A549 (cell line): ENCODE results near the gene CD48. TPM values are rescaled to one million over a fixed set of nuclear protein-coding genes. Genes with fewer than 3 reads are reported as not detected.

ENCODE experiments used
- ATAC-seq, 2 experiments: fragments of 200-7000 bp in 1 of 2; fragments of >200 bp in 1 of 2; cut with Nextera tagmentation in 1 of 2; cut with Tn5 transposase in 1 of 2; 3 replicates each; pipeline versions ENCODE4 v1.8.0 to v1.9.1; 2018 to 2020; ENCODE audit warnings: mild to moderate bottlenecking in 1 of 2, moderate library complexity in 1 of 2
- CTCF ChIA-PET: fragments of 300-600 bp; sonication (Branson Sonifier 250); formaldehyde crosslinking; extraction: SDS; loops from one replicate; lab custom pipeline; 2021; ENCODE audit warnings: antibody characterized with exemption, inconsistent platforms; lab: Yijun Ruan, JAX
- POLR2A ChIA-PET: fragments of 350-600 bp; formaldehyde crosslinking; extraction: SDS; loops from one replicate; lab custom pipeline; 2021; ENCODE audit warnings: antibody characterized with exemption, inconsistent platforms; lab: Yijun Ruan, JAX
- DNase-seq, 2 experiments: peaks; one replicate each; pipeline versions ENCODE4 v3.0.0 to v3.0.0-alpha.2; 2011 to 2016; ENCODE audit warnings: low read depth in 1 of 2, low spot score in 1 of 2
- FAIRE-seq: peaks from 2 replicates; lab custom pipeline; 2011; peaks lifted over from hg19 to GRCh38; lab: Jason Lieb, UNC
- H3K27ac ChIP-seq, 2 experiments: fragments of >200 bp; sonication (Bioruptor Twin); formaldehyde crosslinking; 3 replicates each; pipeline ENCODE4 v1.5.1; 2016 to 2017
- H3K4me1 ChIP-seq: fragments of >200 bp; sonication (Bioruptor Twin); formaldehyde crosslinking; 3 replicates; pipeline ENCODE4 v1.6.1; 2016
- H3K4me2 ChIP-seq: fragments of >200 bp; sonication (Bioruptor Twin); formaldehyde crosslinking; 3 replicates; pipeline ENCODE4 v1.6.1; 2016
- H3K4me3 ChIP-seq: fragments of >200 bp; sonication (Bioruptor Twin); formaldehyde crosslinking; 3 replicates; pipeline ENCODE4 v1.5.1; 2016
- H3K9me3 ChIP-seq: fragments of >200 bp; sonication (Bioruptor Twin); formaldehyde crosslinking; 3 replicates; pipeline ENCODE4 v1.6.1; 2016
- CBX8 ChIP-seq: fragments of 200-600 bp; sonication (generic); IDR thresholded peaks from 2 replicates; pipeline ENCODE4 v1.6.1; 2016
- CHD2 ChIP-seq: fragments of 150-350 bp; IDR thresholded peaks from 2 replicates; pipeline ENCODE4 v1.6.1; 2014; ENCODE audit warnings: low read length; ENCODE audit not compliant: partially characterized antibody
- CHD4 ChIP-seq: fragments of 200-600 bp; sonication (generic); IDR thresholded peaks from 2 replicates; pipeline ENCODE4 v1.6.1; 2016; ENCODE audit warnings: antibody characterized with exemption, mild to moderate bottlenecking, borderline replicate concordance
- CTCF ChIP-seq: fragments of >200 bp; sonication (Bioruptor Twin); formaldehyde crosslinking; IDR thresholded peaks from 3 replicates; pipeline ENCODE4 v1.5.1; 2016
- EHF ChIP-seq: fragments of 250-450 bp; sonication (Bioruptor Pico); IDR thresholded peaks from 2 replicates; pipeline ENCODE4 v1.5.0; 2020; ENCODE audit warnings: mild to moderate bottlenecking
- EHMT2 ChIP-seq: fragments of 200-600 bp; sonication (generic); IDR thresholded peaks from 2 replicates; pipeline ENCODE4 v1.6.1; 2016; ENCODE audit warnings: antibody characterized with exemption, low read depth, mild to moderate bottlenecking, moderate library complexity
- FOSB ChIP-seq: fragments of 250-450 bp; sonication (Bioruptor Pico); IDR thresholded peaks from 2 replicates; pipeline ENCODE4 v1.5.0; 2020; ENCODE audit warnings: mild to moderate bottlenecking, moderate library complexity
- HEYL ChIP-seq: fragments of 250-450 bp; sonication (Bioruptor Pico); IDR thresholded peaks from 2 replicates; pipeline ENCODE4 v1.8.0; 2021; ENCODE audit warnings: mild to moderate bottlenecking, moderate library complexity
- HOXB13 ChIP-seq: fragments of 250-450 bp; sonication (Bioruptor Pico); IDR thresholded peaks from 2 replicates; pipeline ENCODE4 v1.5.0; 2020; ENCODE audit warnings: low read depth, mild to moderate bottlenecking, moderate library complexity
- HOXB5 ChIP-seq: fragments of 250-450 bp; sonication (Bioruptor Pico); IDR thresholded peaks from 2 replicates; pipeline ENCODE4 v1.5.0; 2020; ENCODE audit warnings: mild to moderate bottlenecking, moderate library complexity
- MAFK ChIP-seq: fragments of 450-650 bp; IDR thresholded peaks from 2 replicates; pipeline ENCODE4 v1.6.1; 2014; ENCODE audit not compliant: partially characterized antibody
- MAX ChIP-seq: IDR thresholded peaks from 2 replicates; pipeline ENCODE4 v1.6.1; 2012
- MYC ChIP-seq: IDR thresholded peaks from 2 replicates; pipeline ENCODE4 v1.6.1; 2012; ENCODE audit warnings: mild to moderate bottlenecking, inconsistent platforms, low read length, improper control_type of control experiment, borderline replicate concordance
- NFE2L2 ChIP-seq: fragments of 150-350 bp; conservative IDR thresholded peaks from 2 replicates; pipeline ENCODE4 v1.6.1; 2014; ENCODE audit warnings: low read length
- NPAS2 ChIP-seq: fragments of 250-450 bp; sonication (Bioruptor Pico); IDR thresholded peaks from 2 replicates; pipeline ENCODE4 v1.8.0; 2022; ENCODE audit warnings: mild to moderate bottlenecking, moderate library complexity, borderline replicate concordance
- POLR2A ChIP-seq: IDR thresholded peaks from 2 replicates; pipeline ENCODE4 v1.6.1; 2012; ENCODE audit warnings: mild to moderate bottlenecking, low read length
- RAD21 ChIP-seq, 2 experiments: fragments of >200 bp in 1 of 2; sonication (Bioruptor Twin) in 1 of 2; formaldehyde crosslinking in 1 of 2; IDR thresholded peaks in 1 of 2; conservative IDR thresholded peaks in 1 of 2; 2 replicates in 1 of 2; 3 replicates in 1 of 2; pipeline ENCODE4 v1.6.1; 2012 to 2018; ENCODE audit warnings: inconsistent platforms in 1 of 2
- RARB ChIP-seq: fragments of 250-450 bp; sonication (Bioruptor Pico); IDR thresholded peaks from 2 replicates; pipeline ENCODE4 v1.8.0; 2021; ENCODE audit warnings: mild to moderate bottlenecking, moderate library complexity
- RCOR1 ChIP-seq: fragments of 150-350 bp; IDR thresholded peaks from 2 replicates; pipeline ENCODE4 v1.6.1; 2014; ENCODE audit warnings: antibody characterized with exemption, low read length, low read depth
- RFX5 ChIP-seq: fragments of 450-650 bp; IDR thresholded peaks from 2 replicates; pipeline ENCODE4 v1.7.1; 2014; ENCODE audit warnings: antibody characterized with exemption, mild to moderate bottlenecking, moderate library complexity
- SMC3 ChIP-seq: fragments of >200 bp; sonication (Bioruptor Twin); formaldehyde crosslinking; IDR thresholded peaks from 3 replicates; pipeline ENCODE4 v1.6.1; 2018; ENCODE audit warnings: inconsistent platforms
- TFCP2L1 ChIP-seq: fragments of 250-450 bp; sonication (Bioruptor Pico); IDR thresholded peaks from 2 replicates; pipeline ENCODE4 v1.5.0; 2021; ENCODE audit warnings: mild to moderate bottlenecking
- USF2 ChIP-seq: fragments of 450-650 bp; IDR thresholded peaks from 2 replicates; pipeline ENCODE4 v1.6.1; 2014; ENCODE audit warnings: antibody characterized with exemption
- ZSCAN20 ChIP-seq: fragments of 250-450 bp; sonication (Bioruptor Pico); IDR thresholded peaks from 2 replicates; pipeline ENCODE4 v1.8.0; 2022; ENCODE audit warnings: mild to moderate bottlenecking, moderate library complexity
- WGBS: methylation state at CpG from one replicate; pipeline ENCODE4 v1.1.6; 2017; ENCODE audit errors: missing lambda C conversion rate; 5-methylcytosine and 5-hydroxymethylcytosine counted together
- polyA plus RNA-seq, 4 experiments: library from polyadenylated mRNA; depleted of rRNA in 3 of 4; stranded (reverse); fragments of >200 nt; fragmentation: RNase III in 1 of 4; extraction: RNeasy Plus Mini Kit Qiagen cat#74134 plus additional on column Dnase treatment in 1 of 4; gene quantifications; 2 replicates in 3 of 4; 3 replicates in 1 of 4; pipeline ENCODE4 v1.2.3, GENCODE V29; 2011 to 2017

Gene CD48
- polyA plus RNA-seq, 2 of the 4 experiments (the other 2 are of a cell fraction): not detected

GRCh38 chr1:160727316-160727640 lies 15.7 kb upstream of the CD48 start (continued):
- no peak for TF ChIP-seq HOXB13 (CRISPR knock-in tag)
- no peak for TF ChIP-seq CHD2
- TF ChIP-seq RFX5: no peak
- no peak for TF ChIP-seq ZSCAN20 (CRISPR knock-in tag)
- TF ChIP-seq, all 56 proteins: peak for 0

GRCh38 chr1:160726498-160727315 lies 15.1 kb upstream of the CD48 start:
- H3K4me3 ChIP-seq: no peak overlapping the region
- peak overlapping the region; percentile 58 for H3K4me2 ChIP-seq
- peak overlapping the region; percentile 26 to 68; a peak in 5 of 6 replicates for H3K27ac ChIP-seq
- CTCF ChIA-PET: interaction anchor here (0.6 to 7.4 kb wide), 37 partner anchors 11 to 371 kb away, joined by 3 to 97 read pairs (median 4); partner anchors contain the start of genes ITLN2, KLHDC9 and SLAMF7
- TF ChIP-seq CBX8: no peak
- TF ChIP-seq SMC3: peak; percentile 78
- TF ChIP-seq CTCF: peak; percentile 91
- no peak for TF ChIP-seq FOSB (CRISPR knock-in tag)
- no peak for TF ChIP-seq HOXB5 (CRISPR knock-in tag)
- peak; percentile 92 to 94 for TF ChIP-seq RAD21 (conservative IDR thresholded peaks at IDR 0.05 in 1 of 2, IDR thresholded peaks at IDR 0.05 in 1 of 2)
- TF ChIP-seq CHD2: no peak
- no peak for TF ChIP-seq RCOR1
- no peak for TF ChIP-seq MYC
- TF ChIP-seq, all 56 proteins: peak for 3
- 16% methylated on average over 8 of the region's 8 CpGs for WGBS
- peak; percentile 81 to 86 for DNase-seq
- Histone ChIP-seq H3K4me1 (peaks cover 14% of the 10 kb centered on the region), H3K9me3 (no peaks in the 10 kb centered on the region)
- POLR2A ChIA-PET: no interaction called here
- ATAC-seq: peak; percentile 89 to 94
- FAIRE-seq: no peak

- FAIRE-seq: no peak
- Histone ChIP-seq H3K9me3 (no peaks in the 10 kb centered on the region), H3K27ac (peak overlapping the region; percentile 26 to 68; a peak in 5 of 6 replicates), H3K4me2 (peak overlapping the region; percentile 58), H3K4me1 (peaks cover 14% of the 10 kb centered on the region), H3K4me3 (no peak overlapping the region)
- POLR2A ChIA-PET: no interaction called here
- CTCF ChIA-PET: interaction anchor here (0.7 to 7.4 kb wide), 20 partner anchors 10 to 288 kb away, joined by 3 to 97 read pairs (median 4); partner anchors contain the start of gene ITLN2
- 29% methylated on average over 3 of the region's 3 CpGs for WGBS
- peak in 1 of 2 experiments; percentile 23 for DNase-seq
- no peak for TF ChIP-seq HOXB5 (CRISPR knock-in tag)
- peak; percentile 89 for TF ChIP-seq MAFK
- TF ChIP-seq NFE2L2: peak; percentile 91
- ATAC-seq: peak in 1 of 2 experiments; percentile 43; a peak in 3 of 6 replicates
Measured at GRCh38 chr1:160726114-160726497, 14.5 kb upstream of the CD48 start.

GRCh38 chr1:160724465-160725242 lies 13.0 kb upstream of the CD48 start:
- FAIRE-seq (no peak), ATAC-seq (peak; percentile 55 to 57; a peak in 5 of 6 replicates), DNase-seq (peak; percentile 8 to 35)
- Histone ChIP-seq H3K4me1 (peaks cover 14% of the 10 kb centered on the region), H3K4me3 (peak overlapping the region; percentile 26; the same call in 2 of the 3 replicates), H3K9me3 (no peaks in the 10 kb centered on the region), H3K4me2 (peak overlapping the region; percentile 47), H3K27ac (0 out of 6 replicates have a peak overlapping the region, but pooled peaks of 1 of the 2 experiments have one; percentile 68)
- ChIA-PET CTCF (interaction anchor here (0.6 to 7.4 kb wide), 22 partner anchors 9 to 373 kb away, joined by 3 to 97 read pairs (median 5); partner anchors contain the start of gene ITLN2), POLR2A (no interaction called here)
- 61% methylated on average over 11 of the region's 11 CpGs for WGBS
- TF ChIP-seq HEYL (CRISPR knock-in tag) (no peak), TFCP2L1 (no peak), CTCF (no peak), HOXB13 (CRISPR knock-in tag) (no peak), MAX (no peak), EHF (CRISPR knock-in tag) (no peak), CHD4 (no peak), POLR2A (no peak), RARB (CRISPR knock-in tag) (no peak), NPAS2 (CRISPR knock-in tag) (no peak), EHMT2 (no peak), USF2 (no peak)
